Heart left ventricle (tissue), 16 donors: ENCODE results near the gene BCL10. TPM values are rescaled to one million over a fixed set of nuclear protein-coding genes. Genes with fewer than 3 reads are reported as not detected.

Experiments used
- ATAC-seq, 4 donors: fragments of 200-7000 bp; cut with Tn5 transposase; one replicate each; pipeline ENCODE4 v1.9.1; 2020 to 2022; ENCODE audit warnings: moderate library complexity in 4 of 4, mild to moderate bottlenecking in 3 of 4, moderate number of reproducible peaks in 1 of 4
- DNase-seq, 5 donors: peaks; one replicate each; pipeline ENCODE4 v3.0.0-alpha.2; 2020
- H3K27ac ChIP-seq, 12 donors: fragments of 200-600 bp; sonication (generic) in 4 of 12; one replicate each; pipeline versions ENCODE4 v1.5.0 to v1.8.0; 2016 to 2022; ENCODE audit warnings: mild to moderate bottlenecking in 2 of 12
- H3K27me3 ChIP-seq, 9 donors: fragments of 200-600 bp; sonication (generic) in 2 of 9; one replicate each; pipeline versions ENCODE4 v1.5.1 to v1.8.0; 2016 to 2022; ENCODE audit warnings: mild to moderate bottlenecking in 3 of 9
- H3K36me3 ChIP-seq, 9 donors: fragments of 200-600 bp; sonication (generic) in 2 of 9; one replicate each; pipeline versions ENCODE4 v1.5.0 to v1.8.0; 2018 to 2022; ENCODE audit warnings: mild to moderate bottlenecking in 2 of 9
- H3K4me1 ChIP-seq, 12 donors: fragments of 200-600 bp; sonication (generic) in 4 of 12; one replicate each; pipeline versions ENCODE4 v1.5.0 to v1.8.0; 2016 to 2022; ENCODE audit warnings: mild to moderate bottlenecking in 3 of 12
- H3K4me3 ChIP-seq, 12 donors: fragments of 200-600 bp; sonication (generic) in 4 of 12; one replicate each; pipeline versions ENCODE4 v1.5.0 to v1.8.0; 2017 to 2022; ENCODE audit warnings: mild to moderate bottlenecking in 9 of 12, moderate library complexity in 4 of 12
- H3K9me3 ChIP-seq, 12 donors: fragments of 200-600 bp; sonication (generic) in 4 of 12; one replicate each; pipeline versions ENCODE4 v1.5.0 to v1.8.0; 2016 to 2022; ENCODE audit warnings: mild to moderate bottlenecking in 1 of 12
- POLR2A ChIP-seq, 2 donors: fragments of 450-650 bp; IDR thresholded peaks; one replicate each; pipeline ENCODE4 v1.6.1; 2017; ENCODE audit warnings: antibody characterized with exemption in 2 of 2, mild to moderate bottlenecking in 2 of 2, moderate library complexity in 2 of 2
- WGBS, 4 donors: extraction: QIAGEN DNeasy Blood & Tissue Kit in 2 of 4; methylation state at CpG; one replicate each; pipeline versions ENCODE4 v1.1.5 to v1.1.7; 2013 to 2018; 5-methylcytosine and 5-hydroxymethylcytosine counted together
- intact Hi-C, 10 donors: fragments of 100-400 bp; cut with DNase I; formaldehyde crosslinking; loops; one replicate each; pipeline versions ENCODE4 v1.11.1 to v1.14.2; 2022
- polyA plus RNA-seq, 2 donors: library from polyadenylated mRNA; stranded (reverse); fragments of 200-250 nt; gene quantifications; one replicate each; pipeline ENCODE4 v1.2.3, GENCODE V29; 2013
- total RNA-seq, 9 donors: library from RNA; depleted of rRNA in 2 of 9; stranded (reverse); fragments of >200 nt in 2 of 9; fragmentation: NEBNext Ultra II Directional in 3 of 9; extraction: Animal tissue kit (Norgen Biotek cat#: 25700) in 3 of 9; gene quantifications; one replicate each; pipeline versions ENCODE4 v1.1.0 to v1.2.4, GENCODE V29; 2016 to 2023
- TF ChIP-seq, protein P1 (sequence below), 12 donors: fragments of 200-600 bp; sonication (generic) in 4 of 12; IDR thresholded peaks; one replicate each; pipeline versions ENCODE4 v1.5.0 to v1.8.0; 2018 to 2022; ENCODE audit warnings: antibody characterized with exemption in 12 of 12, mild to moderate bottlenecking in 5 of 12
- donor health status: ischemic (EF 13 %, LVEDD 7.1; RV severe dilation, severe dysfunction).
- donor health status: healthy with polysubstance abuse.
- donor health status: DM: no; HTN: yes; CAD: no.
- donor health status: DM: no; HTN: no; CAD: no.
- donor health status: ischemic (EF 25% LVEDD 6.9; RV normal size, moderate dysfunction).
- donor health status: ischemic (EF 25% LVEDD 5.7; RV mildly dilated, moderate dysfunction).
- donor health status: healthy.
- donor health status: DM: yes; HTN: yes; CAD: no.
- donor health status: ischemic (EF 35%, LVEDD 5.7; RV mildly dilated, moderate dysfunction).
- donor health status: nonischemic (EF 11% LVEDD 7.7; RV severe dilation, severe dysfunction).
- donor health status: DM: yes; HTN: yes; CAD: no.
- donor health status: PGD.
- donor health status: ischemic (EF 29% LVEDD 5.4; RV normal size, mild dysfunction).
- donor health status: nonischemic (EF 23%, LVEDD 6.1; RV moderate dilation, normal function).

BCL10 gene
- total and polyA plus RNA-seq, 11 donors: 3.4 to 20.4 (median 8.0) TPM

DNA sequence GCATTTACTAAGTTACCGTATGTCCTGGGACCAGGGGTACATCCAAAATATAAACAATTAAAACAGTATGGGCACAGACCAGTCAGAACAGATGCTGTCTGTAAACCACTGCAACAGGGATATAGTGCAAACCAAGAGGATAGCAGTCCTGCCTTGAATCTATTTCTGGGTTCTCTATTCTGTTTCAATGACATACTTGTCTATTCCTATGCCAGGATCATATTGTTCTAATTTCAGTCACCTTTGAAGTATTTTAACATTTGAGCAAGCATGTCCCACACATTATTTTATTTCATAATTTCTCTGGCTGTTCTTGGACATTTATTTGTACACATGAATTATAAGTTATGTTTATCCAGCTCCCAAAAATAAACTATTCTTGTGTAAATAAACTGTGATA lies 47.5 kb downstream of the BCL10 start:
- ATAC-seq: peak; percentile 72 to 87 (median 78)
- H3K27ac ChIP-seq: peak overlapping the region; percentile 17 to 82 (median 62)
- WGBS, 4 donors: 34 to 84% (median 53%) methylated on average over 1 of the region's 1 CpG

DNA sequence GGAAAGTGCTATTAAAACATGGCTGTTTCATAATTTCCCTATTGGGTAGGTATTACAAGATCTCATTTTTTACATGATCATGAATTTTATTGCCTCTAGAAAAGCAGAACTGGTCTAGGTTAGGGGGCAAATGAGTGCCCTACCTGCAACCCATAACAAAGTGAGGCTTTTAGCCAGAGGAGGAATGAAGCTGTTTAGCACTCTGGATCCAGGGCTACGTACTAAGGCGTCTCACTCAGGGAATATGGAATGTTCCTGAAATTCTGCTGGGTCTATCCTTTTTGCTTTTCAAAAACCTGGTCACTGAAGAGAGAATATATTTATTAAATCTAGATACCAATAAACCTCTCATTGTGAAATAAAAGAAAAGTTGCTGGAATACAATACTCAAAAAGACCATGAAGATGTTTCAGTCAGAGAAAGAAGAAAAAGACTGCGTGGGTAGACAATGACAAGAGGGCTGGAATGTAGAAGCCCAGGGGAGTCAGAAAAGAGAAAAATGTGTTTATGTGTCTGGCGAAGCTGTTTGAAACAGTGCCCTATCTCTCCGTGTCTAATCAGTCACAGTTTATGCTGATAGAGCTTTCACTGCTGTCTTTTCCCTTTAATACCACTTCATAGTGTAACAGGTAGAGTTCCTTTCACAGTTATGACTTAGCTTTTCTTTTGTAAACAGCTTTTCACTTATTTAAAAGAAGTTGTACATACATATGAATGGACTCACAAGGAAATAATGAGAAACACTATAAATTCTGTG lies 50.6 kb downstream of the BCL10 start:
- DNase-seq (no peak), ATAC-seq (peak in 2 of 4 donors; percentile 19 to 28)
- no peak overlapping the region for H3K4me3 ChIP-seq
- no peaks in the 10 kb centered on the region for H3K36me3 ChIP-seq
- no peak for TF ChIP-seq POLR2A (IDR thresholded peaks at IDR 0.05)
- TF ChIP-seq, protein P1, sequence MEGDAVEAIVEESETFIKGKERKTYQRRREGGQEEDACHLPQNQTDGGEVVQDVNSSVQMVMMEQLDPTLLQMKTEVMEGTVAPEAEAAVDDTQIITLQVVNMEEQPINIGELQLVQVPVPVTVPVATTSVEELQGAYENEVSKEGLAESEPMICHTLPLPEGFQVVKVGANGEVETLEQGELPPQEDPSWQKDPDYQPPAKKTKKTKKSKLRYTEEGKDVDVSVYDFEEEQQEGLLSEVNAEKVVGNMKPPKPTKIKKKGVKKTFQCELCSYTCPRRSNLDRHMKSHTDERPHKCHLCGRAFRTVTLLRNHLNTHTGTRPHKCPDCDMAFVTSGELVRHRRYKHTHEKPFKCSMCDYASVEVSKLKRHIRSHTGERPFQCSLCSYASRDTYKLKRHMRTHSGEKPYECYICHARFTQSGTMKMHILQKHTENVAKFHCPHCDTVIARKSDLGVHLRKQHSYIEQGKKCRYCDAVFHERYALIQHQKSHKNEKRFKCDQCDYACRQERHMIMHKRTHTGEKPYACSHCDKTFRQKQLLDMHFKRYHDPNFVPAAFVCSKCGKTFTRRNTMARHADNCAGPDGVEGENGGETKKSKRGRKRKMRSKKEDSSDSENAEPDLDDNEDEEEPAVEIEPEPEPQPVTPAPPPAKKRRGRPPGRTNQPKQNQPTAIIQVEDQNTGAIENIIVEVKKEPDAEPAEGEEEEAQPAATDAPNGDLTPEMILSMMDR (IDR thresholded peaks at IDR 0.05): no peak
- no peaks in the 10 kb centered on the region for H3K27me3 ChIP-seq
- H3K4me1 ChIP-seq: peaks cover 0 to 33% (median 13%) of the 10 kb centered on the region in 12 donors
- H3K9me3 ChIP-seq: no peaks in the 10 kb centered on the region
- 32 to 39% (median 35%) methylated on average over 5 of the region's 5 CpGs for WGBS, 4 donors
- H3K27ac ChIP-seq: peak overlapping the region; percentile 44 to 85 (median 75)
- intact Hi-C loops: loop anchor here in 1 of 10 donors (2.0 kb wide), 1 partner anchor 25 kb away; the partner anchor contains the start of gene SYDE2

More for the DNA sequence above, 47.5 kb downstream of the BCL10 start:
- no peak for DNase-seq
- Histone ChIP-seq H3K36me3 (no peaks in the 10 kb centered on the region), H3K4me3 (no peak overlapping the region), H3K4me1 (peaks cover 0 to 29% (median 10%) of the 10 kb centered on the region in 12 donors), H3K27me3 (no peaks in the 10 kb centered on the region), H3K9me3 (no peaks in the 10 kb centered on the region)
- TF ChIP-seq POLR2A (IDR thresholded peaks at IDR 0.05): no peak
- TF ChIP-seq, protein P1 (IDR thresholded peaks at IDR 0.05): no peak
- intact Hi-C loops: loop anchor here in 1 of 10 donors (2.0 kb wide), 1 partner anchor 28 kb away; the partner anchor contains the start of gene SYDE2

DNA sequence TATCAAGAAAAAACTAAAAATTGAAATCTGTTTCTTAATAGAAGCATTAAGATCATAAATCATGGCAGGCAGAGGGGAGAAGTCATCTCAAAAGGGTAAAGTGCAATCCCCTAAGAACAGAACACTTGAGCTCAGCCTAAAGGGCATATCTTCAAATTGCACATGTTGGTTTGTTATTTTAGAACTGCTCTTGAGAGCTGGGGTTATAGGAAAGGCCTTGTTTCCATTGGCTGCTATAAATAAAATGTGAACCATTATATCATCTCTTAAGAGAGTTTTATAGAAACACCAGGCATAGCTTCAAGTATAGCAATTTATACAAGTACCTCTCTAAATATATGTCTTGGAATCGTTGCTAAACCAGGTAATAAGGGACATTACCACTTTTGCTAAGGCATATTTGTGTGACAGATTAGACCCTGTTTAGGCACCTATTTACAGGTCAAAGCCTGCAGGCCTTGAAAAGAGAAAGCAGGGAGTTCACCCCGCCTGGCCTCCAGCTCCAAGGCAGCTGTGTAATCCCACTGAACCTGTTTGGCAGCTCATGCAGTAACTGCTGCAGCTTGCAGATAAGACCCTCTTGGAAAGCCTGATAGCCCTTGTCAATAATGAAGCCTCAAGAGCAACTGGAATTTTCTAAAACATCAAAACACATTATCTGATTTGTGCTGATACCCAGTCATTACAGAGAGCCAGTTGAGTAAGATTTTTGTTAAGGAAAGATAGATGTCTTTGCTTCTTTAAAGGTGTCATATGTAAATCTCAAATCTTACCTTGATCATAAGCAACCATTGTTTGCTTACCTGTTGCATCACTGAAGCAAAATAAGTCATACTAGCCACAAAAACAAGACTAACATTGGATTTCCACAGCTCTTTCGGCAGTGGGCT lies 51.5 kb downstream of the BCL10 start:
- no peak overlapping the region for H3K4me3 ChIP-seq
- WGBS, 4 donors: 36 to 42% (median 41%) methylated on average over 3 of the region's 3 CpGs
- TF ChIP-seq, protein P1 (IDR thresholded peaks at IDR 0.05): no peak
- TF ChIP-seq POLR2A (IDR thresholded peaks at IDR 0.05): no peak
- no peaks in the 10 kb centered on the region for H3K36me3 ChIP-seq
- H3K4me1 ChIP-seq: peaks cover 0 to 29% (median 13%) of the 10 kb centered on the region in 12 donors
- peak overlapping the region; percentile 46 to 85 (median 75) for H3K27ac ChIP-seq
- ATAC-seq: peak; percentile 80 to 91 (median 84)
- H3K9me3 ChIP-seq: no peaks in the 10 kb centered on the region
- H3K27me3 ChIP-seq: no peaks in the 10 kb centered on the region
- DNase-seq: peak in 3 of 5 donors; percentile 32 to 58 (median 44)
- intact Hi-C loops: loop anchor here in 1 of 10 donors (2.0 kb wide), 1 partner anchor 24 kb away; the partner anchor contains the start of gene SYDE2
